Activated CD4-positive, alpha-beta T cell treated with anti-CD3 and anti-CD28 coated beads for 24 hours (primary cell): ENCODE measurements around the gene DIP2B.
"Not testable (repeated sequence)": the region's sequence is repeated elsewhere in the genome, so short reads cannot be mapped to it uniquely, and the experiment has no call there.

Experiments used
- DNase-seq, 2 donors: peaks; one replicate each; pipeline ENCODE4 v3.0.0-alpha.2; 2020; ENCODE audit warnings: low read depth in 2 of 2

Gene DIP2B

GRCh38 chr12:50676756-50677155 is 172.0 kb downstream of the DIP2B start:
- no peak for DNase-seq

- no peak for DNase-seq
These were observed 173.1 kb downstream of the DIP2B start for GRCh38 chr12:50677858-50678257.

- no peak for DNase-seq
These were observed 174.0 kb downstream of the DIP2B start for GRCh38 chr12:50678650-50679365.

GRCh38 chr12:50679612-50680011 is 174.8 kb downstream of the DIP2B start:
- no peak for DNase-seq

GRCh38 chr12:50681064-50681463 is 176.3 kb downstream of the DIP2B start:
- not testable (repeated sequence) for DNase-seq

- DNase-seq: no peak
These were observed 180.9 kb downstream of the DIP2B start for GRCh38 chr12:50685641-50686040.

GRCh38 chr12:50686406-50686805 is 181.6 kb downstream of the DIP2B start:
- DNase-seq: no peak

- no peak for DNase-seq
These were observed 182.2 kb downstream of the DIP2B start for GRCh38 chr12:50686976-50687375.

GRCh38 chr12:50689437-50689836 is 184.7 kb downstream of the DIP2B start:
- no peak for DNase-seq

GRCh38 chr12:50690925-50691324 is 186.1 kb downstream of the DIP2B start:
- DNase-seq: no peak

- DNase-seq: no peak
These were observed 191.2 kb downstream of the DIP2B start for GRCh38 chr12:50695961-50696360.

- DNase-seq: no peak
These were observed 192.1 kb downstream of the DIP2B start for GRCh38 chr12:50696931-50697330.

- no peak for DNase-seq
These were observed 194.4 kb downstream of the DIP2B start for GRCh38 chr12:50699154-50699553.

GRCh38 chr12:50699940-50700339 is 195.2 kb downstream of the DIP2B start:
- DNase-seq: no peak

GRCh38 chr12:50706606-50707005 is 201.8 kb downstream of the DIP2B start:
- no peak for DNase-seq

GRCh38 chr12:50707396-50707795 is 202.6 kb downstream of the DIP2B start:
- DNase-seq: no peak

- DNase-seq: no peak
These were observed 203.8 kb downstream of the DIP2B start for GRCh38 chr12:50708631-50709030.

- no peak for DNase-seq
These were observed 206.3 kb downstream of the DIP2B start for GRCh38 chr12:50711121-50711520.

- DNase-seq: no peak
These were observed 210.4 kb downstream of the DIP2B start for GRCh38 chr12:50715174-50715573.

GRCh38 chr12:50718760-50719159 is 214.0 kb downstream of the DIP2B start:
- no peak for DNase-seq

- no peak for DNase-seq
These were observed 215.3 kb downstream of the DIP2B start for GRCh38 chr12:50720085-50720484.

- DNase-seq: no peak
These were observed 215.7 kb downstream of the DIP2B start for GRCh38 chr12:50720501-50720900.

- no peak for DNase-seq
These were observed 219.1 kb downstream of the DIP2B start for GRCh38 chr12:50723865-50724264.
